Upper lobe of right lung (tissue), 1 donor: Measurements from ENCODE around the gene DOP1A. TPM values are rescaled to one million over a fixed set of nuclear protein-coding genes. Genes with fewer than 3 reads are reported as not detected.

Source experiments
- ATAC-seq: fragments of 200-7000 bp; cut with Tn5 transposase; one replicate; pipeline ENCODE4 v1.9.1; 2020; ENCODE audit warnings: mild to moderate bottlenecking, moderate library complexity
- DNase-seq: peaks from one replicate; pipeline ENCODE4 v3.0.0-alpha.2; 2020
- H3K27ac ChIP-seq: fragments of 200-600 bp; one replicate; pipeline ENCODE4 v1.8.0; 2022
- H3K27me3 ChIP-seq: fragments of 200-600 bp; one replicate; pipeline ENCODE4 v1.8.0; 2022; ENCODE audit warnings: mild to moderate bottlenecking
- H3K36me3 ChIP-seq: fragments of 200-600 bp; one replicate; pipeline ENCODE4 v1.8.0; 2022
- H3K4me1 ChIP-seq: fragments of 200-600 bp; one replicate; pipeline ENCODE4 v1.8.0; 2022
- H3K4me3 ChIP-seq: fragments of 200-600 bp; one replicate; pipeline ENCODE4 v1.8.0; 2022; ENCODE audit warnings: mild to moderate bottlenecking
- H3K9me3 ChIP-seq: fragments of 200-600 bp; one replicate; pipeline ENCODE4 v1.8.0; 2022
- intact Hi-C: fragments of 100-400 bp; cut with DNase I; formaldehyde crosslinking; loops from one replicate; pipeline ENCODE4 v1.11.0; 2022
- total RNA-seq: library from RNA; stranded (reverse); fragmentation: NEBNext Ultra II Directional; extraction: Animal tissue kit (Norgen Biotek cat#: 25700); gene quantifications from one replicate; pipeline ENCODE4 v1.2.1, GENCODE V29; 2021
- TF ChIP-seq, protein P1 (sequence below): fragments of 200-600 bp; IDR thresholded peaks from one replicate; pipeline ENCODE4 v1.8.0; 2022; ENCODE audit warnings: antibody characterized with exemption
- donor health status: DM: no; HTN: yes; CAD: no; lungs with severe emphysema.

The DOP1A gene
- total RNA-seq, 1 donor from 2014 or later = 26.4 TPM

GRCh38 chr6:83055366-83055964, 12.0 kb upstream of the DOP1A start:
- no peak overlapping the region for H3K27ac ChIP-seq
- H3K27me3 ChIP-seq = no peaks in the 10 kb centered on the region
- TF ChIP-seq, protein P1, sequence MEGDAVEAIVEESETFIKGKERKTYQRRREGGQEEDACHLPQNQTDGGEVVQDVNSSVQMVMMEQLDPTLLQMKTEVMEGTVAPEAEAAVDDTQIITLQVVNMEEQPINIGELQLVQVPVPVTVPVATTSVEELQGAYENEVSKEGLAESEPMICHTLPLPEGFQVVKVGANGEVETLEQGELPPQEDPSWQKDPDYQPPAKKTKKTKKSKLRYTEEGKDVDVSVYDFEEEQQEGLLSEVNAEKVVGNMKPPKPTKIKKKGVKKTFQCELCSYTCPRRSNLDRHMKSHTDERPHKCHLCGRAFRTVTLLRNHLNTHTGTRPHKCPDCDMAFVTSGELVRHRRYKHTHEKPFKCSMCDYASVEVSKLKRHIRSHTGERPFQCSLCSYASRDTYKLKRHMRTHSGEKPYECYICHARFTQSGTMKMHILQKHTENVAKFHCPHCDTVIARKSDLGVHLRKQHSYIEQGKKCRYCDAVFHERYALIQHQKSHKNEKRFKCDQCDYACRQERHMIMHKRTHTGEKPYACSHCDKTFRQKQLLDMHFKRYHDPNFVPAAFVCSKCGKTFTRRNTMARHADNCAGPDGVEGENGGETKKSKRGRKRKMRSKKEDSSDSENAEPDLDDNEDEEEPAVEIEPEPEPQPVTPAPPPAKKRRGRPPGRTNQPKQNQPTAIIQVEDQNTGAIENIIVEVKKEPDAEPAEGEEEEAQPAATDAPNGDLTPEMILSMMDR = peak; percentile 85
- DNase-seq (no peak), ATAC-seq (peak; percentile 77)
- H3K4me1 ChIP-seq = no peaks in the 10 kb centered on the region
- no peak overlapping the region for H3K4me3 ChIP-seq
- H3K36me3 ChIP-seq = no peaks in the 10 kb centered on the region
- no peaks in the 10 kb centered on the region for H3K9me3 ChIP-seq
- intact Hi-C loops = loop anchor here (10.0 kb wide), 1 partner anchor 781 kb away; no protein-coding TSS in a partner anchor

DNA sequence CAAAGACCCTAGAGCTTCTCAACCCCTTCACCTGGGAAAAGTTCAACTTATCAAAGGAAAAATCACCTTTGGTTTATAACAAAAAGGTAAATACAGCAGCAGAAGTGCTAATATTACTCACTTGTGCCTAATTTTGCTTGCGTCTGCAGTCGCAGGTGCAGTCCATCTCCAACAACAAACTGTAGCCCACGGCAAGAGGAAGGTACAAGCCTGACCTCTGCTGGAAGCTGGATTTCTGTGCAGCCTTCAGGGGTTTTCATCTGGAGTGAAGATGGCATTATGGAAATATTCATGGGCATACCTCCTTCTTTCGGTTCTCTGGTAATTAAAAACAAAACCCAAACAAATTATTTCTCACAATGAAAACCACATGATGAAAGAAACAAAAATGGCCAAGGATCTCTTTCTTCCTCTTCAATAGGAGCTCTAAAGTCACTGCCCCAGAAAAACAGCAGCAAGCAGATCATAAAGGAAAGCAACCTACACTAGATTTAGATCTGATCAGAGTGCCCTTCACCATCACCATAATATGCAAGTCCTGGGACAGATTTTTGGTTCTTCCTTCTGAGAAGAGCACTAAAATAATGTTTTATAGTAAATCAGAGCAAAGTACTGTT, 9.7 kb upstream of the DOP1A start:
- no peaks in the 10 kb centered on the region for H3K4me1 ChIP-seq
- H3K9me3 ChIP-seq = no peaks in the 10 kb centered on the region
- TF ChIP-seq, protein P1 = peak; percentile 63
- intact Hi-C loops = loop anchor here (10.0 kb wide), 1 partner anchor 783 kb away; no protein-coding TSS in a partner anchor
- DNase-seq (no peak), ATAC-seq (peak; percentile 82)
- no peaks in the 10 kb centered on the region for H3K36me3 ChIP-seq
- no peaks in the 10 kb centered on the region for H3K27me3 ChIP-seq
- no peak overlapping the region for H3K4me3 ChIP-seq
- no peak overlapping the region for H3K27ac ChIP-seq

DNA sequence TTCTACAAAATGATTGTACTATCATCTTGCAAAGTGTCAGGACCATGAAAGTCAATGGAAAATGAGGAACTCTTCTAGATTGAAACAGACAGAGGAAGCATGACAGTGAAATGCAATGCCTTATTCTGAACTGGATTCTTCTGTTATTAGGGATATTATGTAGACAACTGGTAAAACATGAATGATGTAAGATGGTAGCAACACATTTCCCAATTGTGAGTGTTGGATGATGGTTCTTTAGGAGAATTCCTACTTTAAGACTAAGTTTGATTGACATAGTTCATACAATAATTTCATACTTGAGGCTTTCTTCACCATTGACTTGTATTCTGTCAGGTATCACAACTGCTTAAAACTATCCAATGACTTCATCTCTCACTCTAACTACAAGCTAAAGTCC, 6.3 kb upstream of the DOP1A start:
- Histone ChIP-seq H3K27ac (no peak overlapping the region), H3K27me3 (no peaks in the 10 kb centered on the region), H3K36me3 (no peaks in the 10 kb centered on the region), H3K4me3 (no peak overlapping the region), H3K4me1 (peaks cover 5% of the 10 kb centered on the region), H3K9me3 (no peaks in the 10 kb centered on the region)
- DNase-seq (no peak), ATAC-seq (no peak)
- TF ChIP-seq, protein P1 = no peak
- intact Hi-C loops = no loop called here

- Histone ChIP-seq H3K36me3 (no peaks in the 10 kb centered on the region), H3K27ac (no peak overlapping the region), H3K9me3 (no peaks in the 10 kb centered on the region), H3K27me3 (no peaks in the 10 kb centered on the region), H3K4me3 (no peak overlapping the region), H3K4me1 (peaks cover 6% of the 10 kb centered on the region)
- ATAC-seq = no peak
- intact Hi-C loops = no loop called here
- no peak for DNase-seq
- TF ChIP-seq, protein P1 = no peak
These were observed 5.2 kb upstream of the DOP1A start for GRCh38 chr6:83062225-83062624.

DNA sequence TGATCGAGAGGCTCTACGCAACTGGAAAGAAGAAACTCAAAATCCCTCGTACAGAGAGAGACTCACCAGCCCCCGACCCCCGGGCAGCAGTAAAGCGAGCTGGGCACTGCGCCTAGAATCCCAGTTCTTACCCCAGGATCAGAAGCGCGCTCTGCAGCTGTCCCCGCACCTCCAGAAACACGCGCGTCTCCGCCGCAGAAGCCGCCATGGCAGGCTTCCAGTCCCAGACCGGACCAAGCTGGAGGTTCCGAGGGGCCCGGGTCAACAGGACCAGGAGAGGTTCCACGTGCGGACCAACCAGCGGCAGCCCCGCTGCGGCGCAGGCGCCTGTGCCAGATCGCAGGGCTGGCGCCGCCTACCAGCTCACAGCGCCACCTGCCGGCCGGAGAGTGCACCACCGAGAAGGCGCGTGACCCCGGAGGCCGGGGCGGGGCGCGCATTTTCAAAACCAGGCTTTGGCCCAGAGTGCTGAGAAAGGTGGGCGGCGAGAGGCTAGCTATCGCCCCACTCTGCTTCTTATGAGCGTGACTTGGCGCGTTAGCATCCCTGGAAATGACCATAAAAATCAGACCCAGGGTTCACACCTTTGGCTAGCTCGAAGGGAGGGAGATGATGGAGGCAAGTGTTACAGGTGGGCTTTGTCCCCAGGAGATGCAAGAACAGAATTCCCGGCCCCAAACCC, 1.8 kb upstream of the DOP1A start, which contains the start of gene UBE3D:
Gene UBE3D, minus strand, starts transcription at position 331 of the 682 bp plus-strand sequence. Its CDS starts 123 bp downstream, at position 208.
- Histone ChIP-seq H3K9me3 (no peaks in the 10 kb centered on the region), H3K27me3 (no peaks in the 10 kb centered on the region), H3K36me3 (no peaks in the 10 kb centered on the region), H3K4me1 (peaks cover 29% of the 10 kb centered on the region), H3K4me3 (peak within 1 kb of the TSS; percentile 82), H3K27ac (peak within 1 kb of the TSS; percentile 64)
- intact Hi-C loops = no loop called here
- TF ChIP-seq, protein P1 = peak; percentile 100
- DNase-seq (peak; percentile 96), ATAC-seq (peak; percentile 94)
